ENCODE results near the gene SPOPL. TPM values are rescaled to one million over a fixed set of nuclear protein-coding genes. Genes with fewer than 3 reads are reported as not detected.
"Not testable (repeated sequence)": the region's sequence is repeated elsewhere in the genome, so short reads cannot be mapped to it uniquely, and the experiment has no call there.

The SPOPL gene
- polyA plus RNA-seq, 1 experiment: 13.1 TPM

- Histone ChIP-seq H3K9me3 (ENCODE audit: control insufficient read depth, insufficient read depth, low read length) (0 out of 2 replicates have a peak, but pooled peaks cover 2% of the 10 kb centered on the region), H3K27me3 (ENCODE audit: control insufficient read depth, insufficient read depth, low read length) (no peaks in the 10 kb centered on the region), H3K27ac (ENCODE audit: low read depth, low read length) (no peak overlapping the region), H3K4me3 (ENCODE audit: low read depth, low read length) (no peak overlapping the region)
- CTCF ChIA-PET: interaction anchor here (0.6 kb wide), 2 partner anchors 8 to 168 kb away, joined by 3 to 4 read pairs; no protein-coding TSS in a partner anchor
- POLR2A ChIA-PET: no interaction called here
- no peak for DNase-seq (ENCODE audit: low read depth, low spot score)
- no peak for TF ChIP-seq CTCF (IDR thresholded peaks at IDR 0.05; ENCODE audit: low read depth, low read length)
Measured at GRCh38 chr2:138518860-138519259, 17.3 kb downstream of the SPOPL start.

GRCh38 chr2:138521821-138522220 is 20.3 kb downstream of the SPOPL start:
- CTCF ChIA-PET: no interaction called here
- Histone ChIP-seq H3K9me3 (ENCODE audit: control insufficient read depth, insufficient read depth, low read length) (peaks cover 6% of the 10 kb centered on the region; the same call in 1 of the 2 replicates), H3K27ac (ENCODE audit: low read depth, low read length) (no peak overlapping the region), H3K27me3 (ENCODE audit: control insufficient read depth, insufficient read depth, low read length) (no peaks in the 10 kb centered on the region), H3K4me3 (ENCODE audit: low read depth, low read length) (no peak overlapping the region)
- no peak for DNase-seq (ENCODE audit: low read depth, low spot score)
- POLR2A ChIA-PET: no interaction called here
- TF ChIP-seq CTCF (IDR thresholded peaks at IDR 0.05; ENCODE audit: low read depth, low read length): no peak

- Histone ChIP-seq H3K27ac (ENCODE audit: low read depth, low read length) (no peak overlapping the region), H3K9me3 (ENCODE audit: control insufficient read depth, insufficient read depth, low read length) (peaks cover 6% of the 10 kb centered on the region; the same call in 1 of the 2 replicates), H3K27me3 (ENCODE audit: control insufficient read depth, insufficient read depth, low read length) (no peaks in the 10 kb centered on the region), H3K4me3 (ENCODE audit: low read depth, low read length) (no peak overlapping the region)
- POLR2A ChIA-PET: interaction anchor here (0.5 kb wide), 1 partner anchor 88 kb away, joined by 4 read pairs; no protein-coding TSS in a partner anchor
- CTCF ChIA-PET: no interaction called here
- DNase-seq (ENCODE audit: low read depth, low spot score): no peak
- no peak for TF ChIP-seq CTCF (IDR thresholded peaks at IDR 0.05; ENCODE audit: low read depth, low read length)
Measured at GRCh38 chr2:138522556-138522955, 21.0 kb downstream of the SPOPL start.

- DNase-seq (ENCODE audit: low read depth, low spot score); H3K27ac ChIP-seq (ENCODE audit: low read depth, low read length); H3K4me3 ChIP-seq (ENCODE audit: low read depth, low read length); H3K9me3 ChIP-seq (ENCODE audit: control insufficient read depth, insufficient read depth, low read length); CTCF ChIA-PET; H3K27me3 ChIP-seq (ENCODE audit: control insufficient read depth, insufficient read depth, low read length): not testable (repeated sequence)
- POLR2A ChIA-PET: interaction anchor here (0.5 kb wide), 1 partner anchor 88 kb away, joined by 4 read pairs; no protein-coding TSS in a partner anchor
Measured at GRCh38 chr2:138523018-138523672, 21.6 kb downstream of the SPOPL start.

GRCh38 chr2:138523673-138524042 is 22.1 kb downstream of the SPOPL start:
- H3K9me3 ChIP-seq (ENCODE audit: control insufficient read depth, insufficient read depth, low read length); H3K4me3 ChIP-seq (ENCODE audit: low read depth, low read length); CTCF ChIA-PET; POLR2A ChIA-PET; H3K27ac ChIP-seq (ENCODE audit: low read depth, low read length); DNase-seq (ENCODE audit: low read depth, low spot score); H3K27me3 ChIP-seq (ENCODE audit: control insufficient read depth, insufficient read depth, low read length): not testable (repeated sequence)

GRCh38 chr2:138524353-138524752 is 22.8 kb downstream of the SPOPL start:
- H3K27me3 ChIP-seq (ENCODE audit: control insufficient read depth, insufficient read depth, low read length); H3K4me3 ChIP-seq (ENCODE audit: low read depth, low read length); DNase-seq (ENCODE audit: low read depth, low spot score); H3K27ac ChIP-seq (ENCODE audit: low read depth, low read length); POLR2A ChIA-PET; H3K9me3 ChIP-seq (ENCODE audit: control insufficient read depth, insufficient read depth, low read length); CTCF ChIA-PET: not testable (repeated sequence)
